ENCODE measurements around the gene BGN.

DNA sequence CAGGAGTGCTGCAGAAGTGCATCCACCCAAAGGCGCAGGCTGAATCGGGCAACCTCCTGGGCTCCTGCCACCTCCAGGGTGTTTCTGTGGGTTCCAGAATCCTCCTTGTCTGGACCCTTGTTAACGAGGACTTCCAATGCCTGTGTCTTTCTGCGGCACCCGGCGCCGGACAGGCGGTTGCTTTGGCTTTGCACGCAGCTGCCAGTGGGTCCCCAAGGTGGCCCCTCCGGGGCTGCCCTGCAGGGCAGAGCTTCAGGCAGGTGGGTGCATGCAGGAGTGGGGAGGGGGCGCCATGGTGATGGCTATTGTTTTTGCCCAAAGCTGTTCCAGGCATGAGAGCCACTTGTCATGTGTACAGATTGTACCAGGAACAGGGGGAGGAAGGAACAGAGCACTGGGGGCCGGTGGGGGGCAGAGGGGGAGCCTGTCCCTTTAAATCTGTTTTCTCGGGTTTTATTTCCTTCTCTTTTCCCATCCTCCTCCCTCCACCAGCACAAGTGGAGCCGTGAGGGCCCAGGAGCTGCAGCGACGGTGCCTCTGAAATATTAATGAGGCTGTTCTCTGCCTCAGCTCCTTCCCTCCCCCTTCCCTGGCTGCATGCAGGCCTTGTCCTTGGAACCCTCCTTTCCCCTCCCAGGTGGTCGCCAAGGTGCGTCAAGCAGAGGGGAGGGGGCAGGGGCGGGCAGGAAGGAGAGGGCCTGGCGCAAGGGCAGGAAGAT, 35.8 kb downstream of the BGN start:
- TF ChIP-seq EZH2phosphoT487 (IDR thresholded peaks at IDR 0.05; ENCODE audit: low read depth): no peak
- TF ChIP-seq, protein P1, sequence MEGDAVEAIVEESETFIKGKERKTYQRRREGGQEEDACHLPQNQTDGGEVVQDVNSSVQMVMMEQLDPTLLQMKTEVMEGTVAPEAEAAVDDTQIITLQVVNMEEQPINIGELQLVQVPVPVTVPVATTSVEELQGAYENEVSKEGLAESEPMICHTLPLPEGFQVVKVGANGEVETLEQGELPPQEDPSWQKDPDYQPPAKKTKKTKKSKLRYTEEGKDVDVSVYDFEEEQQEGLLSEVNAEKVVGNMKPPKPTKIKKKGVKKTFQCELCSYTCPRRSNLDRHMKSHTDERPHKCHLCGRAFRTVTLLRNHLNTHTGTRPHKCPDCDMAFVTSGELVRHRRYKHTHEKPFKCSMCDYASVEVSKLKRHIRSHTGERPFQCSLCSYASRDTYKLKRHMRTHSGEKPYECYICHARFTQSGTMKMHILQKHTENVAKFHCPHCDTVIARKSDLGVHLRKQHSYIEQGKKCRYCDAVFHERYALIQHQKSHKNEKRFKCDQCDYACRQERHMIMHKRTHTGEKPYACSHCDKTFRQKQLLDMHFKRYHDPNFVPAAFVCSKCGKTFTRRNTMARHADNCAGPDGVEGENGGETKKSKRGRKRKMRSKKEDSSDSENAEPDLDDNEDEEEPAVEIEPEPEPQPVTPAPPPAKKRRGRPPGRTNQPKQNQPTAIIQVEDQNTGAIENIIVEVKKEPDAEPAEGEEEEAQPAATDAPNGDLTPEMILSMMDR (IDR thresholded peaks at IDR 0.05; ENCODE audit: low read depth, low read length): no peak
